DOHH2 (cell line): ENCODE results near the gene SPATA19.

Experiments
- H3F3A ChIP-seq: fragments of 200-600 bp; sonication (generic), shearing (Covaris generic); 2 replicates; pipeline ENCODE4 v1.6.0; 2016; ENCODE audit warnings: antibody characterized with exemption, mild to moderate bottlenecking; ENCODE audit not compliant: control insufficient read depth, insufficient read depth
- H3K27ac ChIP-seq: fragments of 200-600 bp; sonication (generic); 2 replicates; pipeline ENCODE4 v1.5.1; 2014; ENCODE audit warnings: low read depth, mild to moderate bottlenecking, low read length, moderate library complexity
- H3K27me3 ChIP-seq: fragments of 200-600 bp; sonication (generic); 2 replicates; pipeline ENCODE4 v1.6.1; 2014; ENCODE audit warnings: mild to moderate bottlenecking, low read length, mixed read lengths; ENCODE audit not compliant: control insufficient read depth
- H3K36me3 ChIP-seq: fragments of 200-600 bp; sonication (generic); 2 replicates; pipeline ENCODE4 v1.6.1; 2014; ENCODE audit warnings: mild to moderate bottlenecking, low read length, moderate library complexity, mixed read lengths; ENCODE audit not compliant: control insufficient read depth
- H3K4me1 ChIP-seq: fragments of 200-600 bp; sonication (generic); 2 replicates; pipeline ENCODE4 v1.6.1; 2014; ENCODE audit warnings: mild to moderate bottlenecking, low read length, mixed read lengths; ENCODE audit not compliant: control insufficient read depth
- H3K4me2 ChIP-seq: fragments of 200-600 bp; sonication (generic); 2 replicates; pipeline ENCODE4 v1.6.0; 2014; ENCODE audit warnings: mild to moderate bottlenecking, low read length, moderate library complexity
- H3K4me3 ChIP-seq: fragments of 200-600 bp; sonication (generic); 2 replicates; pipeline ENCODE4 v1.5.1; 2014; ENCODE audit warnings: mild to moderate bottlenecking, low read length, mixed read lengths
- H3K79me2 ChIP-seq: fragments of 200-600 bp; sonication (generic); 2 replicates; pipeline ENCODE4 v1.6.1; 2014; ENCODE audit warnings: mild to moderate bottlenecking, low read length, mixed read lengths; ENCODE audit not compliant: control insufficient read depth
- H3K9me2 ChIP-seq: fragments of 200-600 bp; sonication (generic); replicated peaks from 2 replicates; pipeline ENCODE4 v1.6.1; 2014; ENCODE audit warnings: mild to moderate bottlenecking, low read length, mixed read lengths; ENCODE audit not compliant: control insufficient read depth
- H3K9me3 ChIP-seq: fragments of 200-600 bp; sonication (generic); 2 replicates; pipeline ENCODE4 v1.6.1; 2014; ENCODE audit warnings: antibody characterized with exemption, low read length, mixed read lengths; ENCODE audit not compliant: control insufficient read depth, insufficient read depth
- H4K20me1 ChIP-seq: fragments of 200-600 bp; sonication (generic); 2 replicates; pipeline ENCODE4 v1.6.0; 2014; ENCODE audit warnings: low read depth, mild to moderate bottlenecking, antibody characterized with exemption, low read length, moderate library complexity; ENCODE audit not compliant: control insufficient read depth, insufficient read depth
- EZH2phosphoT487 ChIP-seq: fragments of 200-600 bp; sonication (generic); IDR thresholded peaks from 2 replicates; pipeline ENCODE4 v1.6.1; 2017; ENCODE audit warnings: borderline replicate concordance, mild to moderate bottlenecking, antibody characterized with exemption, low read length, moderate library complexity, mixed read lengths
- TF ChIP-seq, protein P1 (sequence below): fragments of 200-600 bp; sonication (generic); IDR thresholded peaks from one replicate; pipeline ENCODE4 v1.5.1; 2014; ENCODE audit warnings: antibody characterized with exemption, mild to moderate bottlenecking, low read depth, low read length; ENCODE audit not compliant: poor library complexity, severe bottlenecking

SPATA19 gene

DNA sequence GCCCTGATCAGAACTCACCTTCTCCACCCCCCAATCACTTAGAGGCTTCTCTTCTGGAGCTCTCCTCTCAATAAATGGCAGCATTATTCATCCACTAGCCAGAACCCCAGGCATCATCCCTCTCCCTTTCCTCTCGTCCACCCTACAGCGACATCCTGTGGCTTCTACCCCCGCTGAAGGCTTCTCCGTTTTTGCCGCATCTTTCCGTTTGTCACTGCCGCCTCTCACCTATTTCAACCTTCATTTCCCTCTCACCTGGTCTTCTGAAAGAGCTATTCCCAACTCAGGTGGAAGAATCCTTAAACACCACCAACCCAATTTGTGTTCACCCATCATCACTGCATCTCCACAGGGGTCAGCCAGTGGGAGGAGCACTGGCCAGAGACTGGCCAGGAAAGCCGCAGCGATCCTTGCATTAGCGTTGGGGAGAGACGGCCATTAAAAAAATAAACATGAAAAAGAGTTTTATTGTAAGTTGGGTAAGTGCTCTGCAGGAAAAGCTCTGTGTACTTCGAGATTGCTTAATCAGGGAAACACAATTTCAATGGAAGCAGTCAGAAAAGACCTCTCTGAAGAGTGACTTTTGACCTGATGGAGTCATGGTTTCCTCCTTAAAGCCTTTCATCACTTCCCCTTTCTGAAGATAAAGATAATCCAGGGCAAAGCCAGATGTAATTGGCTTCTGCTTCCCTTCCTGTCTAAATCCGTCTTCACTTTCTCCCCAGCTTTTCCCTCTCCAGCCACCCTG, 36.7 kb downstream of the SPATA19 start:
- H3K4me2 ChIP-seq: no peak overlapping the region
- no peak overlapping the region for H3K27ac ChIP-seq
- no peaks in the 10 kb centered on the region for H3K9me2 ChIP-seq
- H3K36me3 ChIP-seq: no peaks in the 10 kb centered on the region
- H3K79me2 ChIP-seq: no peaks in the 10 kb centered on the region
- no peaks in the 10 kb centered on the region for H3F3A ChIP-seq
- no peaks in the 10 kb centered on the region for H3K27me3 ChIP-seq
- no peaks in the 10 kb centered on the region for H4K20me1 ChIP-seq
- no peak for TF ChIP-seq EZH2phosphoT487
- TF ChIP-seq, protein P1, sequence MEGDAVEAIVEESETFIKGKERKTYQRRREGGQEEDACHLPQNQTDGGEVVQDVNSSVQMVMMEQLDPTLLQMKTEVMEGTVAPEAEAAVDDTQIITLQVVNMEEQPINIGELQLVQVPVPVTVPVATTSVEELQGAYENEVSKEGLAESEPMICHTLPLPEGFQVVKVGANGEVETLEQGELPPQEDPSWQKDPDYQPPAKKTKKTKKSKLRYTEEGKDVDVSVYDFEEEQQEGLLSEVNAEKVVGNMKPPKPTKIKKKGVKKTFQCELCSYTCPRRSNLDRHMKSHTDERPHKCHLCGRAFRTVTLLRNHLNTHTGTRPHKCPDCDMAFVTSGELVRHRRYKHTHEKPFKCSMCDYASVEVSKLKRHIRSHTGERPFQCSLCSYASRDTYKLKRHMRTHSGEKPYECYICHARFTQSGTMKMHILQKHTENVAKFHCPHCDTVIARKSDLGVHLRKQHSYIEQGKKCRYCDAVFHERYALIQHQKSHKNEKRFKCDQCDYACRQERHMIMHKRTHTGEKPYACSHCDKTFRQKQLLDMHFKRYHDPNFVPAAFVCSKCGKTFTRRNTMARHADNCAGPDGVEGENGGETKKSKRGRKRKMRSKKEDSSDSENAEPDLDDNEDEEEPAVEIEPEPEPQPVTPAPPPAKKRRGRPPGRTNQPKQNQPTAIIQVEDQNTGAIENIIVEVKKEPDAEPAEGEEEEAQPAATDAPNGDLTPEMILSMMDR: no peak
- no peak overlapping the region for H3K4me3 ChIP-seq
- H3K9me3 ChIP-seq: no peaks in the 10 kb centered on the region
- no peaks in the 10 kb centered on the region for H3K4me1 ChIP-seq

DNA sequence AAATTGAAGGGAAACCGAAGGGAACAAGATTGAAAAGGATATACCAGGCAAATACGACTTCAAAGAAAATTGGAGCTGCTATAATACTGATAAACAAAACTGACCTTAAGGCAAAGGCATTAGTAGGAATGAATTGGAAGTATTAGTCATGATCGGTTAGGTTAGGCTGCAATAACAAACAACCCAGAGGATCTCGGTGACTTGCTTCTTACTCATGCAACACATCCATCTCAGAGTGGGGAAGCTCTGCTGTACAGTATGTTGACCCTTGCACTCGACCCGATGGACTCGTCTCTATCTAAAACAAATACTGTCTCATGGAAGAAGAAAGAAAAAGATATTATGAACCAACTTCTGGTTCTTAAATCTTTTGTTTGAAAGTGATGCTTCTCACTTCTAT, 42.3 kb downstream of the SPATA19 start:
- Histone ChIP-seq H4K20me1 (no peaks in the 10 kb centered on the region), H3K79me2 (no peaks in the 10 kb centered on the region), H3F3A (no peaks in the 10 kb centered on the region), H3K9me3 (no peaks in the 10 kb centered on the region), H3K27me3 (no peaks in the 10 kb centered on the region), H3K36me3 (no peaks in the 10 kb centered on the region), H3K27ac (no peak overlapping the region), H3K4me2 (no peak overlapping the region), H3K4me1 (no peaks in the 10 kb centered on the region), H3K9me2 (no peaks in the 10 kb centered on the region), H3K4me3 (no peak overlapping the region)
- TF ChIP-seq EZH2phosphoT487: no peak
- TF ChIP-seq, protein P1: no peak

DNA sequence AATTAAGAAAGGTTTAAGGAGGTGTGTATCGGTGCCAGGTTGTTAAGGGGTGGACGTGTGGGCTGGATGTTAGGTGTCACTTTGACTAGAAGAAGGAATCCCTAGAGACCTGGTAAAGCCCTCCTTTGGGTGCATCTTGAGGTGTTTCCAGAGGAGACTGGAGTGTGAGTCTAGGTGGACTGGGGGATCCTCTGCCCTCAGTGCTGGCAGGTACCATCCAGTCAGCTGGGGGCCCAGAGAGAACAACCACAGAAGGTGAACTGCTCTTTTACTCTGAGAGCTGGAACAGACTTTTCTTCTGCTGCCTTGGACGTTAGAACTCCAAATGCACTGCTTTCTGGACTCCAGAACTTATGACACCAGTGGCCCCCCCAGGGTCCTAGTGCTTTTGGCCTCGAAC, 44.0 kb downstream of the SPATA19 start:
- Histone ChIP-seq H3K4me1 (no peaks in the 10 kb centered on the region), H3K79me2 (no peaks in the 10 kb centered on the region), H3K4me3 (no peak overlapping the region), H3K4me2 (no peak overlapping the region), H3K36me3 (no peaks in the 10 kb centered on the region), H3K9me2 (no peaks in the 10 kb centered on the region), H3F3A (no peaks in the 10 kb centered on the region), H3K9me3 (no peaks in the 10 kb centered on the region), H3K27me3 (no peaks in the 10 kb centered on the region), H3K27ac (no peak overlapping the region), H4K20me1 (no peaks in the 10 kb centered on the region)
- TF ChIP-seq, protein P1: no peak
- no peak for TF ChIP-seq EZH2phosphoT487
